Stimulated activated CD8-positive, alpha-beta memory T cell treated with anti-CD3 and anti-CD28 coated beads, Interleukin-4, amount 100 ng/mL, for 4 hours (primary cell): Measurements from ENCODE around the gene CACHD1.

Source experiments
- DNase-seq, 2 donors: peaks; one replicate each; pipeline ENCODE4 v3.0.0-alpha.2; 2020; ENCODE audit warnings: low read depth in 2 of 2, low spot score in 1 of 2

The CACHD1 gene

GRCh38 chr1:64519901-64520300 lies 50.0 kb downstream of the CACHD1 start:
- no peak for DNase-seq

DNA sequence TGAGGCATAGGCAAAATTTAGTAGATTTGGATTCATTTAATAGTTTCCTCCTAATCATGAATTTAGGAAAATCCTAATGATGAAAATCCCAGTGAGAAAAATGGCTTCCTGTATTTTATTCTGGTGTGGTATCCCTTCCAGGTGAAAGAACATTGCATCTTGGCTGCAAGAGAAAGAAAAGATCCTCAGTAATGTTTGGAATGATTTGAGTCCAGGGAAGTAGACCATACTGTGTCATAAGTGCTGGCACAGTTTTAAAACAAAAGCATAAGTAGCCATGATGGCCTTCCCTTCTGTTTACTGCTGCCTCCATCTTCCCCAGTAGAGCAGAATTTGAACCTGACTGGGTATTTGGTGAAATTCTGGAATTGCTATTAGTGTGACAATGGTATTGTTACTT lies 52.8 kb downstream of the CACHD1 start:
- no peak for DNase-seq

DNA sequence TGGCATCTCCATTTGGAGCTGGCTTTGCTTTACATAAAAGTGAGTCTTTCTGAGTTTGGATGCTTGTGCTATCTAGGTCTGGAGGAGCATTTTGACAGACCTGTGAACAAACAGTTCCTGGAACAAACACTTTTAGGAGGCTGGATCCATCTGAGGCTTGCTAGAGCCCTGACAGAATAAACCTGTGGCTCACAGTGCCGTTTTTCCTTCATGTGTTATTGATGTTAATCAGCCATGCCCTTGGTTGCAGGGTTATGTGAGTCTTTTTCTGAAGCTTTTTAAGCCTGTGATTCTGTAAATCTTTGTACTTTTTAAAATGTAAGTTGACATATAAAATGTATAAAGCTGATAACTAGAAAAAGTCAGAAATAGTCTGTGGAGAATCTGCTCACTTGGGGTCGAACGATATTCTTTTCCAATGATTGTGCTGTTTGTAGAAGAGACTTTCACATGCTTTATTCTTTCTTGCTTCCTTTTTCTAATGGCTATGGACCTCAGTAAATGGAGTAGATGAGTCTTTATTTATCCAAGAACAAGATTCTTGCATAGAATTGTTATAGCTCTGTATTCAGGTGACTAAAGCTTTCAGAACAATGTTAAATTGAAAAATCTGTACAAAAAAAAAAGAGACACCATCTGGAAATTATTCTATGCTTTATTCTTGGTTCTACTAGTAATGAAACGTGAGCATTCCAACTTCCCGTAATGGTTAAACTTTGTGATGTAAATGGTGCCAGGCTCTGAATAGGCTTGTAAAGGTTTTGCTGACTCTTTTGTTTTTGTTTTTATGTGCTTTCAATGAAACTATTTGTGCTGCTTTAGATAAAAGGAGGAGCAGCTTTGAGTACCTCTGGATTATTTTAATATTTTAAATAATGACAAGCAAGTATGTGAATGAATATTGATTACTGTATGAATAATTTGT lies 53.7 kb downstream of the CACHD1 start:
- no peak for DNase-seq

- no peak for DNase-seq
Measured at GRCh38 chr1:64524614-64525013, 54.7 kb downstream of the CACHD1 start.

DNA sequence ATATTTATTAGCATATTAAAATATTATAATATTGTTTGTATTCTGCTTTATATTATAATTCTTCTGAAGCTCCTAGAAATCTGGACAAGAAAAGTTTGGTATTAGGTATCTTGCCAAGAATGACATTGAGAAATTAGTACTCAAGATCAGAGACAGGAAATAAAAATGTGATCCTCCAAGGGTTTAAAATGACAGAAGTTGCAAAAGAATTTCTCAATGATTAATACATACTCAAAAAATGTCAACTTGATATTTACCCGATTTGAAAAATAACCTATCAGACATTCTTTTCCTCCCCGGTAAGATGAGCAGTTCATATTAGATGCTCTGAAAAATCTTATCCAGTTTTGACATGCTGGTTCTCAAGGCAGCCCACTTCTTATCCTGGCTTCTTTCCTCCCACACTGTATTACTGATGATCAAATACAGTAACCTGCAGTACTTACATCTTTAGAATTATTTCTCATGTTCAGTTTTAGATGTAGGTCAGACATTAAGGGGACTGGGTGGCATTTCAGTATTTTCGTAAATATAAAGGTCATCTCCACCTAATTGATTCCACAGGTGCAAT lies 55.3 kb downstream of the CACHD1 start:
- no peak for DNase-seq

- DNase-seq: no peak
Measured at GRCh38 chr1:64526312-64526711, 56.4 kb downstream of the CACHD1 start.

GRCh38 chr1:64527165-64527564 lies 57.2 kb downstream of the CACHD1 start:
- DNase-seq: no peak

DNA sequence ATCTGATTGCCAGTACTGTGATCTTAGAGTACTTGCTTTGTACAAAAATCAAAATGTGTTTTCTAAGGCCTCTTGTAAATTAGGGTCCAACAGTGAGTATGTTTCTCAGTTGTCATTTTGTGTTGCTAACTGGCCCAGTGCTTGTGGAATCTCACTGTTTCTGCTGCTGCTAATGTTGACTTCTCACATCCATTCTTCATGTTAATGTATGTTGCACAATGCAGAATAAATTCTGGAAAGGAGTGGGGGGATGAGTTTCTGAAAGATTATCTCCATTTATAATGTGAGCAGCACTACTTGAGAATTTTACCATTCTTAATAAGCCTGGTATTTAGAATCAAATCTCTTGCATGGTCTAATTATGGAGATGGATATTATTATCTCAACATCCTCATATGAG lies 57.9 kb downstream of the CACHD1 start:
- no peak for DNase-seq

GRCh38 chr1:64530969-64531692 lies 61.2 kb downstream of the CACHD1 start:
- no peak for DNase-seq

- no peak for DNase-seq
Measured at GRCh38 chr1:64532646-64533045, 62.7 kb downstream of the CACHD1 start.

GRCh38 chr1:64535938-64536835 lies 66.3 kb downstream of the CACHD1 start:
- no peak for DNase-seq

- DNase-seq: no peak
Measured at GRCh38 chr1:64536836-64537490, 67.0 kb downstream of the CACHD1 start.

GRCh38 chr1:64537942-64538341 lies 68.0 kb downstream of the CACHD1 start:
- DNase-seq: no peak

DNA sequence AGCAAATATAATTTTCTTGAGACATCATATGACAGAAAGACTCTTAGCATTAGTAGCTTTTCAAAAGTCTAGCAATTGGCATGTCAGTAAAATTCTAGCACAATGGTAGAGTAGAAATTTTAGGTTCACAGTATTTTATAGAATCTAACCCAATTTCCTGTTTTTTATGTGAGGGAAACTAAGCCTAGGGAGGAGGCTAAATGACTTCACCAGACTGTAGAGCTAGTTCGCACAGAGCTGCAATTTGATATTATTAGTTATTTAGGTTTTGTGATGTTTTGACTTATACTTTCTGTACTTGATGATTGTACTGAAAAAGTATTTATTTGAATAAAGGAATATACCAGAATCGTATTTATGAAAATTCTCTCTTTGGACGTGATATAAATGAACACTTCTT lies 68.5 kb downstream of the CACHD1 start:
- DNase-seq: no peak

DNA sequence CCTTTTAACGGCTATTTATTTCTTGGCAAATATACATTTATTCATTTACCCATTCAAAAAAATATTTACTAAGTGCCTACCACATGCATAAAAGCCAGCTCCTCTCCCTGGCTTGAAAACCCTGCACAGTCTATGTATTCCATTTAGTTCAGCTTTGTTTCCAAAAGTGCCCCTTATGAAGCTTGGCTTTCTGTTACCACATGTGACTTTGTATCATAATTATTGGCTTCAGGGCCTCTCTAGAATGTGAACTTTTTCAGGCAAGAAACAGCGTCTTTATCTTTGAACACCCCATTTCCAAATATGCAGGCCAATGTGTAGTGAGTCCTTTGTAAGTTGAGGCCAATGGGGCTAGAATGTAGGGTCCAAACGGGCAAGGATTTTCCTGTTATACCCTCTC lies 69.4 kb downstream of the CACHD1 start:
- DNase-seq: no peak

DNA sequence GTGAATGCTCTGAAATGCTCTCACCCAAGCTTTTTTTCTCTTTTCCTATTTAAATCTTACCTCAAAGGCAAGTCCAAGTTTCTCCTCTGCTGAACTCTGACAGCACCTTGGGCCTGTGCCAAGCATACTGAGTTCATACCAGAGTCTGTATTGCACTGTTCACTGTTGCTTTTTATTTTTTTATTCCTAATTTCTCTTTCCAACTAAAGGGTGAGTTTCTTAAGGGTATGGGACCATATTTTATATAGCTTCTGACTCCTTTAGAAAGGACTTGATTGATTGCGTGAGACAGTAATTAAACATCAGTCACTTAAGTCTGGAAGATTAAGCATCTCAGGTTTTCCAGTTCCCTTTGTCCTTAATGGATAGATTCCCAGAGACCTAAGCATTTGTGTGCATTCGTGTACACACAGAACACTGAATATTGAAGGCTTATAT lies 69.9 kb downstream of the CACHD1 start:
- no peak for DNase-seq

DNA sequence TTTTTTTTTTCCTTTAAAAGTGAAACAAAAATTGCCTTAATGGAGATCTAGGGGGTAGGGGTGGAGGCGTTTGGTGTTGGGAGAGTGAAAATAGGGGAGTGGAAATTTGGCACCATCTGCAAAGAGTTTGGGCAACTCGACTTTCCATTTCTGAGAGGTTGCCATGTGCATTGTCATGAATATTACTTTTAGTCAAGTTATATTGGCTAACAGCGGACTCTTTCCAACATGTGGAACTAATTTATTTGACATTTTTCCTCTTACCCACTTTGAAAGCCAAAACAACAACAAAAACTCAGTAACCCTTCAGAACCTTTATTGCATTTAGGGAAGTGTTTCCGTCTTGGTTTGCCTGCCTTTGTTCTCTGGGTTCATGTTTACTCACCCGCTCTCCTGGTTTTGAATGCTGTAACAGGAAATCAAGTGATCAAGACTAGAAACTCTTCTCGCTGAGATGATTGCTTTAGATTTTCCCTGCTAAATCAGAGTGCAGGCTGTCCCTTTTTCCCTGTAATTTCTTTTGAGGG lies 70.4 kb downstream of the CACHD1 start:
- DNase-seq: no peak

- DNase-seq: no peak
Measured at GRCh38 chr1:64542118-64542517, 72.2 kb downstream of the CACHD1 start.

DNA sequence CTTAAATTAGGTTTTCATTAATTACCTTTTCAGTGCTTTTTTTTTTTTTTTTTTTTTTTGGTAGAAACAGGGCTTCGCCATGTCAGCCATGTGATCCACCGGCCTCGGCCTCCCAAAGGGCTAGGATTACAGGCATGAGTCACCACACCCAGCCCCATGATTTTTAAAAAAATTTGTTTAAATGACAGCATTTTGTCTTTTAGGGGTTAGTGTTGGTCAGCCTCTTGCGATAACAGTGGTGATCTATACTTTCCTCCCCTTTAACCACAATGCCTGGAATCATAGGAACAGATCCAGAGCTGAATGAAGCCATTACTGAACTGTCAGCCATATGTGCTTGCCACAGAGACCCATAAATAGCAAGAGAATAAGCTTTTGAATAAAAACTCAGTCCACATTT lies 73.9 kb downstream of the CACHD1 start:
- no peak for DNase-seq

DNA sequence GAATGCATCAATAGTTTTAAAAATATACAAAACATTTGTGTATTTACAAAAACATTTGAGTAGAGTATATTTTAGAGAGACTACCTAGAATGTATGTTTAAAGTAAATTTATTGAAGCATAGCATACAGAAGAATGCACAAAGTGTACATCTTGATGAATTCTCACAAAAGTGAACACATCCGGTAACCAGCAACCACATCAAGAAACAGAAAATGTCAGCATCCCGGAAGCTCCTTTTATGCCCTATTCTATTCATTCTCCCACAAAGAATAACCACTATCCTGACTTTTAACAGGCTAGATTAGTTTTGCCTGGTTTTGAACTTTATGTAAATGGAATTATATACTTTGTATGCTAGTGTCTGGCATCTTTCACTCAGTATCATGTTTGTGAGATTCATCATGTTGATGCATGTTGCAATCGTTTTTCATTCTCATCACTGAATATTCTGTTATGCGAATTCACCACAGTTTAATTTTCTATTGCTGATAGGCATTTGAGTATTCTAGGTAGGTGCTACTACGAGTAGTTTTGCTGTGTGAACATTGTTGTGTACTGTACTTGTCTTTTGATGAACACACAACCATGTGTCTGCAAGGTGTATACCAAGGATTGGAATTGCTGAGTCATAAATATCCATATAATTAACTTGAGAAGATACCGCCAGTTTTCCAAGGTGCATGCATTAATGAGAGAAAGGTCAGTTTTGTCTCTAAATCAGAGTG lies 75.4 kb downstream of the CACHD1 start:
- no peak for DNase-seq
